ENCODE data around the gene CFAP410.

Gene CFAP410

GRCh38 chr21:44298301-44298700, 40.9 kb downstream of the CFAP410 start:
- DNase-seq (ENCODE audit: low spot score): no peak

GRCh38 chr21:44297525-44298290, 41.5 kb downstream of the CFAP410 start:
- peak; percentile 78 for DNase-seq (ENCODE audit: low spot score)

GRCh38 chr21:44296916-44297315, 42.3 kb downstream of the CFAP410 start:
- no peak for DNase-seq (ENCODE audit: low spot score)

- DNase-seq (ENCODE audit: low spot score): no peak
Observed at GRCh38 chr21:44296103-44296519, 43.1 kb downstream of the CFAP410 start.

- DNase-seq (ENCODE audit: low spot score): no peak
Observed at GRCh38 chr21:44295646-44296045, 43.5 kb downstream of the CFAP410 start.

GRCh38 chr21:44295163-44295573, 44.0 kb downstream of the CFAP410 start:
- no peak for DNase-seq (ENCODE audit: low spot score)

- no peak for DNase-seq (ENCODE audit: low spot score)
Observed at GRCh38 chr21:44294391-44295162, 44.6 kb downstream of the CFAP410 start.

- DNase-seq (ENCODE audit: low spot score): peak; percentile 59
Observed at GRCh38 chr21:44293551-44294231, 45.5 kb downstream of the CFAP410 start.

GRCh38 chr21:44292812-44293195, 46.4 kb downstream of the CFAP410 start:
- no peak for DNase-seq (ENCODE audit: low spot score)

GRCh38 chr21:44291936-44292811, 47.0 kb downstream of the CFAP410 start:
- DNase-seq (ENCODE audit: low spot score): no peak

GRCh38 chr21:44291078-44291935, 47.9 kb downstream of the CFAP410 start:
- DNase-seq (ENCODE audit: low spot score): no peak

GRCh38 chr21:44290327-44291077, 48.7 kb downstream of the CFAP410 start:
- DNase-seq (ENCODE audit: low spot score): no peak

- DNase-seq (ENCODE audit: low spot score): no peak
Observed at GRCh38 chr21:44289381-44290010, 49.7 kb downstream of the CFAP410 start.

- DNase-seq (ENCODE audit: low spot score): no peak
Observed at GRCh38 chr21:44288251-44289110, 50.7 kb downstream of the CFAP410 start.

- no peak for DNase-seq (ENCODE audit: low spot score)
Observed at GRCh38 chr21:44286716-44287632, 52.2 kb downstream of the CFAP410 start.

GRCh38 chr21:44286086-44286715, 53.0 kb downstream of the CFAP410 start:
- no peak for DNase-seq (ENCODE audit: low spot score)
